Stimulated activated CD8-positive, alpha-beta memory T cell treated with anti-CD3 and anti-CD28 coated beads, Interleukin-7, amount 100 ng/mL, for 1 hour (primary cell): ENCODE data around the gene ZNF784.

Source experiments
- DNase-seq, 2 donors: peaks; one replicate each; pipeline ENCODE4 v3.0.0-alpha.2; 2020; ENCODE audit warnings: low read depth in 2 of 2

The ZNF784 gene

DNA sequence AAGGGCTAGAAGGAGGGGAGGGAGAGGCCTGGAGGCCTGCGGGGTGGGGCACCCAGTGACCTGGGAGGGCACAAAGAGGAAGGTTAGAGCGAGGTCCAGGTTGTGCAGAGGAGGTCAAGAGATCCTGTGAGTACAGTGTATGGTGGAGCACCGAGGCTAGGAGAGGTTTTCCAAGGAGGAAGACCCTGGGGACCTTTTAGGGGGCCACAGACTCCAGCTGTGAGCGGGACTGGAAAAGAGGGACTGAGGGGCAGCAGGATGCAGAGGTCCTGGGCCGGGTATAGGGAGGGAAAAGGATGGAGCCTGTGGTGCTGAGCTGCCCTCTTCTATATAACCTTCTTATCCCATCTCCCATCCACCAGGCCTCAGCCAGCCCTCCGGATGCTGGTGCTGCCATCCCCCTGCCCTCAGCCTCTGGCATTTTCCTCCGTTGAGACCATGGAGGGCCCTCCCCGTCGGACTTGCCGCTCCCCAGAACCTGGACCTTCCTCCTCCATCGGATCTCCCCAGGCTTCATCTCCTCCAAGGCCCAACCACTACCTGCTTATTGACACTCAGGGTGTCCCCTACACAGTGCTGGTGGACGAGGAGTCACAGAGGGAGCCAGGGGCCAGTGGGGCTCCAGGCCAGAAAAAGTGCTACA is 19.9 kb upstream of the ZNF784 start:
- DNase-seq = no peak

DNA sequence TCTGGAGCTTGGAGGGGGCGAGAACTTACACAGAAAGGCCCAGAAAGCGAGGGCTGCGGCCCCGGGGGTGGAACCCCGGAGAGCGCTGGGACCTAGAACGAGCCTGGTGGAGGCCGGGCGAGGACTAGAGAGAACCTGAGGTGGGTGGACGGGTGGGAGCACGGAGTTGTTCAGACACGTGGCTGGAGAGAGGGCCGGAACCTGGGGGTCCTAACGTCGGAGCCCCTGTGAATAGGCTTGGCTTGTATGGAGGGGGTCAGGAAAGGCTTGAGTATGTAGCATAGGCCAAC is 19.5 kb upstream of the ZNF784 start:
- DNase-seq = no peak

DNA sequence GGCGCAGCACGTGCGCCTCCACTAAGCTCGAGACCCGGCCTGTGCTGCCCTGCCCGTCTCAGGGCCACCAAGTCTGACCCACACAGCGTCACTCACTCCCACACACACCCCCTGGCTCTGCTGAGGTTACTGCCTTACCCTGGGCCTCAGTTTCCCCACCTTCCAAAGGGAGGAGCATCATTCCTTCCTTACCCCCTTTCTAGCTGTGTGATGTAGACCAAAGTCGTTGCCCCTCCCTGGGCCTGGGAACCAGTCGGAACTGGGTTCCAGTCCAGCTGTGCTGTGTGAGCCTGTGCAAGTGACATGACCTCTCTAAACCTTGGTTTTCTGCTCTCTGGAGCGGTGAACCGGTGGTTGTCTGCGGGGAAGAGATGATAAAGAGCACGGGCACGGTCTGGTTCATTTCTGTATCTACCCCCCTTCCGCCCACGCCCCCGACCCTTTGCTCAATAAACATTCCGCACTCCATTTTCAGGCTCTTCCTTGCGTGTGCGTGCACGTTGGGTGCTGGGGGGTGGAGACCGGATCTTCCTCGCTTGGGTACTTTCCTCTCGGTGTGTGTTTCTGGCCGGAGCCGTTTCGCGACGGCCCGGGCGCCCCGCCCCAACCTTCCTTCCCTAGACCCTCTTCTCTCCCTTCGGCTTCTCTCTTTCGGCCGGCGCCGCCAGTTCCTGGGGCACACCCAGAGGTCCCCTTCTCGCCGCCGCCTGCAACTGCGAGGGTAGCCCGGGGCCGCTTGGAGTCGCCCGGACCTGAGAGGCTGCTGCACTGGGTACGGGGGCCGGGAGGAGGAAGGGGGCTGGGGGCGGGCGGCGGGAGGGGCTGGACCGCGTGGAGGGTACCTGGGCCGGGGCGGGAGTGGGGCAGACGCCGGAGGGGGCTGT is 18.9 kb upstream of the ZNF784 start, which contains the start of gene ZNF581:
Gene ZNF581, plus strand, starts transcription at position 647 of the 884 bp plus-strand sequence. CDS start 923 bp downstream, outside the sequence.
- peak; percentile 54 to 55 for DNase-seq

DNA sequence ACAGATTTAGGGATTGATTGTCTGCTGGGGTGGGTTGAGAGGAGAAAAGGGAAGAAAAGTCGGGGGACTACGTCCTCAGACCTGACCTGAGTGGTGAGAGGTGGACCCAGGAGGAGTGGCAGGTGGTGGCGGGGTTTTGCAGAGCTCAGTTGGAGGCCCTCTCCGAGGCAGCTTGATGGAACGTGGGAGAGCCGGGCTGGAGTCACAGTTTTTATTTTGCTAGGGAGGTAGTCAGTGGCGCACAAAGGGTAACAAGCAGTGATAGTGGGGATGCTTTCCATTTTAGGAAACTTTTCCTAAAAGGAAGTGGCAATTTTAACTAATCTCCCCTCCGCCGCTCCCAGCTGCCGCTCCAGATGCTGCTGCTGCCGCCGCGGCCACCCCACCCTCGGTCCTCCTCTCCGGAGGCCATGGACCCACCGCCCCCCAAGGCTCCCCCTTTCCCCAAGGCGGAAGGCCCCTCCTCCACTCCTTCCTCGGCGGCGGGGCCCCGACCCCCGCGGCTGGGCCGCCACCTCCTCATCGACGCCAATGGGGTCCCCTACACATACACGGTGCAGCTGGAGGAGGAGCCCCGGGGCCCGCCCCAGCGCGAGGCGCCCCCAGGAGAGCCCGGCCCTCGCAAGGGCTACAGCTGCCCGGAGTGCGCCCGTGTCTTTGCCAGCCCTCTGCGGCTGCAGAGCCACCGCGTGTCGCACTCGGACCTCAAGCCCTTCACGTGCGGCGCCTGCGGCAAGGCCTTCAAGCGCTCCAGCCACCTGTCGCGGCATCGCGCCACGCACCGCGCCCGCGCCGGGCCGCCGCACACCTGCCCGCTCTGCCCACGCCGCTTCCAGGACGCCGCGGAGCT is 18.0 kb upstream of the ZNF784 start:
- DNase-seq = no peak

DNA sequence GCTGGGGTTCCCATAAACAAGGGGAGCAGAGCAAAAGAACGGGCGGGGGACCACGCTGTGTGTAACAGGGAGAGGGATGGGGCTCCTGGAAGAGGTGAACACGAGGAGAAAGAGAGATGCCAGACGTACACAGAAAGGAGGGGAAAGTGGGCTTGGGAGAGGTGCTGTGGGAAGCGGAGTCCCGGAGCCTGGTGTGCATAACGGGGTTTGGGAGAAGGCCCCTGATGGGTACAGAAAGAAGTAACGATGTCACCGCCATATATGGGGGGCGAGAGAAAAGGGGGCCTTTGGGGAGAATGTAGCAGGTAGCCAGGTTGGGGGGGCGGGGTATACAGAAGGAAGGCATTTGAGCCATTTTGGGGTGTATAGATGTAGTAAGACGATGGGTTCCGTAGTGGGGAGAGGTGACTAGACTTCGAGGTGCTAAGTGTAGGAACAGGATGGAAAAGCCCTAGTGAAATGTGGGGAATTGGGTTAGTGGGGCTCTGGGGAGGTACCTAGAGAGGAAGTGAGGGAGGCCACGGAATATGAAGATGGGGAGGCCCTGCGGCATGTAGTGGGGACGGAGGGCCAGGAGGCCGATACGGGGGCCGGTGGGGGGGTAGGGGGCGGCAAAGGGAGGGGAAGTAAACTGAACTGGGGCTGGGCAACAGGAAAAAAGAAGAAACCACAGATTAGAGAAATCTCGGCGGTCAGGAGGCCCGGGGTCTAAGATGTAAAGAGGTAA is 17.2 kb upstream of the ZNF784 start:
- DNase-seq = no peak

DNA sequence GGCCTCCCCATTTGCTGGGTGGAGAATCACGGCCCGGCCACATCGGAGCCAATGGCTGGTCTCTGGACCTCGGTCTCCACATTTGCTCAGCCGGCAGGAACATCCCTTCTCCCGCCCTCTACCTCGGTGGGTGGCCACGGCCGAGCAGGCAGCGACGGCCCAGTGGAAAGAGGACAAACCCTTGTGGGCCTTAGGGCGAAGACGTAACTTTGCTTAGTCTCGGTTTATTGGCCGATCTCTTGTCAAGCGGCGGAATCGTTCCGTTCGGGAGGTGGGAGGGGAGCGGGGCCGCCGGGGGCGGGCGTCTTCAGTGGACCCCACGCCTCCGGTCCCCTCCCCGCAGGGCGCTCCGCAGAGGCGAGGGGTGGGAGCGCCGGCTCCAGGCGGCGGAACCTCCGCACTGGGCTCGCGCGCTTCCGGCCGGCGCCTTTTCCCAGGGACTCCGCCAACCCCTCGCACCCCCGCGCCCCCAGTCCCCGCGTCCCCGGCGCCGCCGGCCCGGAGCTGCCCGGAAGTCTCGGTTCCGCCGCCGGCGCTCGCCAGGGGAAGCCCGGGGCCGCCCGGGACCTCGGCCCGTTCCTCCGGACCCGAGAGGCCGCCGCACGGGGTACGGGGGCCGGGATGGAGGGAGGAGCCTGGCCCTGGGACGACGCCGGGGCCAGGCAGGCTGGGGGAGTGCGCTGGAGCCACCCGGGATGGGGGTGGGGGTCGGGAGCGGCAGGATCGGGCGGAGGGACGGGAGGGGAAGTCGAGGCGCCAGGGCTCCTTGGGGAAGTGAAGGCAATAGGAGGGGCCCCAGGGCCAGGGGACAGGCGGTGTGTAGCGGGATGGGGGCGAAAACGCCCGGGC is 16.4 kb upstream of the ZNF784 start, which contains the start of gene ZNF580:
Gene ZNF580, plus strand, starts transcription at position 426 of the 849 bp plus-strand sequence. CDS start 1,507 bp downstream, outside the sequence.
- DNase-seq = no peak

DNA sequence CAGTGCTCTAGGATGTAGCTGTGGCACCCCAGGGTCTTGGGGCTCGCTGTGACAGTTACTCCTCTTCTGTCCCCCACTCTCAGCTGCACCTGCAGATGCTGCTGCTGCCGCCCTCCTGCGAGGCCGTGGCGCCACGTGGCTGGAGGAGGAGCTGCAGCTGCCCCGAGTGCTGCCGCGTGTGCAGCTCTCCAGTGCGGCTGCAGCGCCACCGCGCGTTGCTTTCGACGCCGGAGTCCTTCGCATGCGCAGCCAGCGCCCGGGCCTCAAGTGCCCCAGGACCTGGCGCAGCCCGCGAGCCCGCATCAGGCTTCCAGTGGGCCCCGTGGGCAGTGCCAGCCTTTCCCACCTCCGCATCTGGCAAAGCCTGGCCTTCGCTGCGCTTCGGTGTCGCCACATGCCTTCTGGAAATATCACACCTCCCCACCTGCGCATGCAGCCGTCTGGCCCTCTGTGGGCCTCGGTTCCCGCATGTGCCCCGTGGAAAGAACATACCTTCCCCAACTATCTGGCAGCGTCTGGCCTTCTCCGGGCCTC is 15.7 kb upstream of the ZNF784 start:
- DNase-seq = no peak

DNA sequence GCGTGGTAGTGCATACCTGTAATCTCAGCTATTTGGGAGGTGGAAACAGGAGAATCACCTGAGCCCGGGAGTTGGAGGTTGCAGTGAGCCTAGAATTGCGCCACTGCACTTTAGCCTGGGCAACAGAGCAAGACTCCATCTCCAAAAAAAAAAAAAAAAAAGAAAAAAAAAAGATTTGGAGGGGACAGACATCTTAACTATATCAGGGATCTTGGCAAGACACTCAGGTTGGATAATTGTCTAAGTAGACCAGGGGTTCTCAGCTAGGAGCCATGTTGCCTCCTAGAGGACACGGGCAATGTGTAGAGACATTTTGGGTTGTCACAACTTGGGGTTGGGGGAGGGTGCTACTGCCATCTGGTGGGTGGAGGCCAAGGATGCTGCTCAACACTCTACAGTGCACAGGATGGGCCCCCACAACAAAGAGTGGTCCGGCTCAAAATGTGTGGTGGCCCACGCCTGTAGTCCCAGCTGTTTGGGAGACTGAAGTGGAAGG is 14.5 kb upstream of the ZNF784 start:
- DNase-seq = no peak

DNA sequence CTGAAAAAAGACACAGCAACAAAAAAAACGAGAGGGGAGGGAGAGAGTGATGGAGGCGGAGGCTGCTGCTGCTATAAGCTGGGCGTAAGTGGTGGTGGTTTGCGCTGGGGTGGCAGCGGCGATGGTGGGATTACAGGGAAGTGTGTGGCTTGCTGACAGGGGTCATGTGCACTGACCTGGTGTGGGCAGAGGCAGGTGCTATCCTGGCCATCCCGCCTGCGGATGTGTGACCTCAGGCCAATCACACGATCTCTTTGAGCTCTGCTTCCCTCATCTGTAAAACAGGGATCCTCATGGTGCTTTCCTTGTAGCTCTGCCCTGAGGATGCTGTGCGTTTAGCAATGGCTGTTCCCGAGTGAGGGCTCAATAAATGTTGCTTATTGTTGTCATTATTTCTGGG is 13.2 kb upstream of the ZNF784 start:
- no peak for DNase-seq

DNA sequence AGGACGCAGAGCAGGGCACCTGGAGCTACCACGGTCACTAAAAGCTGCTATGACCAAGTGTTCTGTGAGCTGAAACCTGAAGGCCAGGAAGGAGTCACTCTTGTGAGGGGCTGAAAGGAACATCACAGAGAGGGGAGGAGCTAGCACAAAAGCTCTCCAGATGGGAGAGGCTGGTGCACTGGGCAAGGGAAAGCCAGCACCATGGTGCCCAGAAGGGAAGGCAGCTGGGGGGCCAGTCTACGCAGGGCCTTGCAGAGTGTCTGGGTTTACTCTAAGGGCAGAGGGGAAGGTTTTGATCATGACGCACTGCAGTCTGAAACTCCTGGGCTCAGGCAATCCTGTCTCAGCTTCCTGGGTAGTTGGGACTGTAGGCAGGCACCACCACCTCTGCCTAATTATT is 12.4 kb upstream of the ZNF784 start:
- DNase-seq = no peak

DNA sequence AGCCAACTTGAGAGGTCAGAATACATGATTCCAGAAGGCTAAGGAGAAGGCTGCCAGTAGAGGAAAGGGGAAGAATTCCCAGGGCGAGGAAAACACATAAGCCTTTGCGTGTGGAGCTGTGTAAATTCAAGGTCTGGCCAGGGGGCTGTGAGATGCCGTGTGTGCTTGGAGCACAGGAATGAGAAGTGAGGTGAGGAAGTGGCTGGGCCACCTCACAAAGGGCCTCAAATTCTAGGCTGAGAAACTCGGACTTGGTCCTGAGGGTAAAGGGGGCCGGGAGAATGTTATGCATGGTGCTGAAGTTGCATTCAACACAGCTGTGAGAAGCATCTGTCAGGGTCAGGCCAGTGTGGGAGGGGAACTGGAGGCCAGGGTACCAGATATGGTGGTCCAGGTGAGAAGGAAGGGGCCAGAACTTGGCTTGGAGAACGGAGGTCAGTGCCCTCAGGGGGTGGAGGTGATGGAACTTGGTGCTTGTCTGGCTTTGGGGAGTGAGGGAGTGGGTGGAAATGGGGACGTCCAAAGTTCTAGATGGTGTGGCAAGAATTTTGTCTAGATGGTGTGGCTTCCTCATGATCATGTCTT is 11.6 kb upstream of the ZNF784 start:
- DNase-seq = no peak

DNA sequence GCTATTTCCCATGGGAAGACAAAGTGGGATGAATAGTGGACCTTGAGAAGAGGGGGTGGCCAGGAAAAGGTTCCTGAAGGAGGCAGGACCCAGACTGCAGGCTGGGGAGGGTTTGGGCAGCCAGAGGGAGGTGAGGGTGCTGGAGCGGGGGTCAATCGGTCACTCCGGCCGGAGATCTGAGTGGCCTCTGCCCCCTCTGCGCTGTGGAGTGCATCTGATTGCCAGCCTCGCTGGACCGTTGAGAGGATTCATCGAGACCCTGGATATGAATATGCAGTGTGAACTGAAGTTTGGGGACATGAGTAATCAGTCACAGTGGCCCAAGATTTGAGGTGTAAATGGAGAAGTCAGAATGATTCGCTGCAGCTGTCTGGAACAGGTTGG is 11.0 kb upstream of the ZNF784 start:
- DNase-seq = no peak

DNA sequence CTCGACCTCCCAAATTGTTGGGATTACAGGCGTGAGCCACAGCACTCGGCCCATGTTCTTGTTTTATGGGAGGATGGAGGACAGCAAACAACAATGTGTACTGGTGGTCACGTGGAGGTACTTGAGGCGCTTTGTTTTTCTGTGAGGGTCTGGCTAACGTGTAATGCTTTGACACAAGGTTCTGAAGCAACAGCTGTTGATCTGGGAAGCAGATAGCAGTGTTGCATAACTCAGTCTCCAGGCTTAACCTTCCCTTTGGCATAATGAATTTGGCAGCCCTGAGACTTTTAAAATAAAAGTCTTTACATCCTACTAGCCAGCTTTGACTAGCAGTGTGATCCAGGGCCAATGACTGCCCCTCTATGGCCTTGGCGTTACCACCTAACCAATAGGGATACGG is 9.5 kb upstream of the ZNF784 start:
- no peak for DNase-seq

DNA sequence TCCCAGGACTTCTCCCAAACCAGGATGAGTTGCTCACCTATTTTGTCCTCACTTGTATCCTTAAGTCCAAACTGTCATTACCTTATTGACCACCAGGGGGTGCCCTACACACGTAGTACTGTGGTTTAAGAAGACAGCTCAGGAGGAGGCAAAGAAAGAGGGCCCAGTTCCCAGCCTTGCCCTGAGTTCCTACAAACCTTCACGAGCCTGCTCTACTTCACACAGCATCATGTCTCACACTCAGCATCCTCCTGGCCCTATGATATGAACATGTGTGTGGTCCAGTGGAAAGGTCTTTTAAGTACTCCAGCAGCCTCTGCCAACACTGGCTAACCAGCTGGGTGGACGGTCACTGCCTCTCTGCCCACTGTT is 8.1 kb upstream of the ZNF784 start:
- peak; percentile 59 to 81 for DNase-seq

DNA sequence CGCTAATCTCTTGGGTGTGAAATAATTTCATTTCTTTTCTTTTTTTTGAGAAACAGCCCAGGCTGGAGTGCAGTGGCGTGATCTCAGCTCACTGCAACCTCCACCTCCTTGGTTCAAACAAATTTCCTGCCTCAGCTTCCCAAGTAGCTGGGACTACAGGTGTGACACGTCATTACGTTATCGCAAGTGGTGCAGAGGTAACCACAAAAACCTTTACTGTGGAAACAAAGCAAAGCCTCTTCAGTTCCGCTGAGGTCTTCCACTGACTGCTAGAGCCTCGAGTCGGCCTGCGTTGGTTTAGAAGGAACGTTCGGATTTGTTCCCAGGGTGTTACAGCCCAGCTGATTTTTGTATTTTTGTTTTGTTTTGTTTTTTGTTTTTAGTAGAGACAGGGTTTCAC is 2.0 kb upstream of the ZNF784 start:
- no peak for DNase-seq

DNA sequence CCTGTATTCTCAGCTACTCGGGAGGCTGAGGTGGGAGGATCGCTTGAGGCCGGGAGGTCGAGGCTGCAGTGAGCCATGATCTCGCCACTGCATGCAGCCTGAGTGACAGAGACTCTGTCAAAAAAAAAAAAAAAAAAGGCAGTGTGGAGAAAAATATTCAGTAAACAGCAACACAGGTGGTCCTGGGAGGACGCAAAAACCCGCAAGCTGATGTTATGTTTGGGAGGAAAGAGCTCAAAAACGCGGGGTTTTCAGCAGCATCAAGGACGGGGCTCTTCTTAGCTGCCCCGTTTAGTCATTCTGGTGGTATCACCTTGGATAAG is 599 bp upstream of the ZNF784 start:
- DNase-seq = no peak

DNA sequence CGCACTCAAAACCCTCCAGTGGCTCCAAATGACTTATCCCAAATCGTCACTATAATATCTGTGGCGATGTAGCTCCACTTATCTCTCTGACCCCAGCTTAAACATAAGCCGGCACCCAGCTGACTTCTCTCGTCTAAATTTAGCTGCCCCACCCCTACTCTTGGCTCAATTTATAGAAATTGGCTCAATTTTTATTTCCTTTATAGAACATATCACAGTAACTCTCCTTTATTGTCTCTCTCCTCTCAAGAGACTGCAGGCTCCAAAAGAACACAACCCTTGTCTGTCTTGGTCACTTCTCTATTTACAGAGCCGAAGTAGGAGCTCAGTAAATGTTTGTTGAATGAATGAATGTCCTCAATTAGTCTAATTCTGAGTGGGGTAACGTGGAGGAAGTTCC is 805 bp downstream of the ZNF784 start:
- DNase-seq = no peak

DNA sequence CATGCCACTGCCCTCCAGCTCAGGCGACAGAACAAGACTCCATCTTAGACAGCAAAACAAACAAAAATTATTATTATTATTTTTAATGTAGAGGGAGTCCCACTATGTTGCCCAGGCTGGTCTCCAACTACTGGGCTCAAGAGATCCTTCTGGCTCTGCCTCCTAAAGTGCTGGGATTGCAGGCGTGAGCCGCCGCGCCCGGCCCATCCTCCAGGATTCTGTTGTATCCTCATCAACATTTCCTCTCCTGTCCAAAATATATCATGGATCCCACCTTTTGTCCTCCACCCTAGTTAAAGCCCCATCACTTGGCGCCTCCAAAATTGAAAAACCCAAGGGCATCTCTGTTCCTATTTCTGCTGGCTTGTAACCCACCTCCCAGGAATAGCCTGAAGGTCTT is 1.2 kb downstream of the ZNF784 start:
- DNase-seq = no peak

DNA sequence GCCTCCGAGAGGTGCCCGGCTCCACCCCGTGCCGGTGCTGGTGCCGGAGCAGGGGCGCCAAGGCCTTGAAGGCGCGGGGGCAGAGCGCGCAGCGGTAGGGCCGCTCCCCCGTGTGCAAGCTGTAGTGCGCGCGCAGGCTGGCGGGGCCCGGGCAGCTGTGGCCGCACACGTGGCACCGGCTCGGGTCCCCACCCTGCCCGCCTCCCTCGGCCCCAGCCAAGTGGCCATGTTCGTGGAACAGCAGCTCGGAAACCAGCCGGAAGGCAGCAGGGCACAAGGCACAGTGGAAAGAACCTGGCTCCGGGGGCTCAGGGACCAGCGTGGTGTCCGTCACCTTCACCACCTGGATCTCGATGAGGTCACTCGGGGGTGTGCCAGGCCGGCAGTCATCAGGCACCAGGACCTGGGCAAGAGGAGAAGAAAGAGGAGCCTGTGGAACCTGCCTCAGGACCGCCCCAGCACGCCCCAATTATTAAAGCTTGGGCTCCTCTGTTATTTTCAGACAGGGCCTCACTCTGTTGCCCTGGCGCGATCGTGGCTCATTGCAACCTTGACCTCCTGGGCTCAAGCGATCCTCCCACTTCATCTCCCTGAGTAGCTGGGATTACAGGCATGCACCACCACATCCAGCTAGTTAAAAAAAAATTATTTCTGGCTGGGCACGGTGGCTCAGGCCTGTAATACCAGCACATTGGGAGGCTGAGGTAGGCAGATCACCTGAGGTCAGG is 2.0 kb downstream of the ZNF784 start:
- DNase-seq = no peak
